NCI-H345 (cell line): ENCODE measurements around the gene RELB.

Experiments used
- DNase-seq: peaks from one replicate; lab custom pipeline; 2025; lab: John Stamatoyannopoulos, UW

RELB gene

DNA sequence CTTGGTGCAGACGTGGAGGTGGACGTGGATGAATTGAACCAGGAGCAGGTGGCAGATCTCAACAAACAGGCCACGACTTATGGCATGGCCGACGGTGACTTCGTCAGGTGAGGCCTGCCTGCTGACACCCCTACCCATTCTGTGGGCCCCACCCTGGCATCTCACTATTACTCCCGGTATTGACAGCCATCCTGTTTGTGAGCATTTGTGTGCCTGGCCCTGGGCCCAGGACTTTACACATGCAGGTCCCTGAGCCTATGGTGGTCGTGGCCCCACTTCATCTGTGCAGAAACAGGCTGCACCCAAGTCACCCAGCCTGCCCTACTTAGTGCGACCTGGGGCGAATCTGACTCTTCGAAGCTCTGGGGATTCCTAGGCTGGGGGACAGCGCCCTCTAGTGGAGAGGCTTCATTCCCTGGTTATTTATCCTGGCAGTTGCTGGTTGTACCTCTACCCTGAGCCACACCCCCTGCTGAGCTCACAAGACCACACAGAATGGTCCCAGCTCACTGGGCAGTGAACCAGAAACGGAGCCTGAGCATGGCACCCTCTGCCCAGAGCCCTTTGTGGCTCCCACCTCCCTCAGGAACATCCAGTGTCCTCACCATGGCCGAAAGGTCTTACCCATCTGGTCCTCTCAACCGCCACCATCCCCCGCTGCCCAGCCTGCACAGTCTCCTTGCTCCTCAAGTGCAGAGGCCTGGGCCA lies 58.1 kb downstream of the RELB start:
- DNase-seq = peak; percentile 41

DNA sequence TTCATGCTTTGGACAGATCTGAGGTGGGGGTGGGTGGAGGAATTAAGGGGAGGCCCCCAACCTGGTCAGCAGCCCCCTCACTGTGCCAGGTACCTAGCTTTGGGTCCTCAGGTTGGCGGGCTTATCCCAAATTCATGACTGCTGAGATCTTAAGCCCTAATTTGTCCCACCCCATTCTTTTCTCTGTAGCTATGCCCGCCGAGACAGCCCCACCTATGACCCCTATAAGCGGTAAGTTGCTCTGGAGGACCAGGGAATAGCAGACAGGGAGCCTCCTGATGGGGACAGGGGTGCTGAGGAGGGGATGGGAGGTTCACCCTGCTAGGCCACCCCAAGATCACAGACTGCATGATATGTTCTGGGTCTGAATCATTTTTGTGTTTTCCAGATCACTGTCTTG lies 60.7 kb downstream of the RELB start:
- DNase-seq = no peak

DNA sequence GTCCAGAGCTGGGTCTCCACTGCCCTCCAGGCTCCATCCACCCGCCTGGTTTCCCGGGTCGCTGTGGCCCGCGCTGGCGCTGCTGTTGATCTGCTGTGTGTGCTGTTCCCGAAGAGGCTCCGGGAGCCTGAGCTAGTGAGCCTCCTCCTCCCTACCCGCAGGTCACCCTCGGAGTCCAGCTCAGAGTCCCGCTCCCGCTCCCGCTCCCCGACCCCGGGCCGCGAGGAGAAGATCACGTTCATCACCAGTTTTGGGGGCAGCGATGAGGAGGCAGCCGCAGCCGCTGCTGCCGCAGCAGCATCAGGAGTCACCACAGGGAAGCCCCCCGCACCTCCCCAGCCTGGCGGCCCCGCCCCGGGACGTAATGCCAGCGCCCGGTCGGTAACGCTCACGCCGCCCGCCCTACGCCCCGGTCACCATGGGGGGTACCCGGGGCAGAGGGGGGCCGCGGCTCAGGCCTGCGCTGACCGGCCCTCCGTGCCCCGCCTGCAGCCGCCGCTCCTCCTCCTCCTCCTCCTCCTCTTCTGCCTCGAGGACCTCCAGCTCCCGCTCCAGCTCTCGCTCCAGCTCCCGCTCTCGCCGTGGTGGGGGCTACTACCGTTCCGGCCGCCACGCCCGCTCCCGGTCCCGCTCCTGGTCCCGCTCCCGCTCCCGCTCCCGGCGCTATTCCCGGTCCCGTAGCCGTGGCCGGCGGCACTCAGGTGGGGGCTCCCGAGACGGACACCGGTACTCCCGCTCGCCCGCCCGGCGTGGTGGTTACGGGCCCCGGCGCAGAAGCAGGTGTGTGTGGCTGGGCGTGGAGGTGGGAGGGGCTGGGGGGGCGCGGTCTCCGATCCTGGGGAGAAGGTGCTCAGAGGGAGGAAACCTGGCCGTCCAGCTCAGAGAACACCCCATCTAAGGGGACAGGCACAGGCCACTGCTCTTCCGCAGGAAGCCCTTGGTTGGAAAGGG lies 62.9 kb downstream of the RELB start:
- no peak for DNase-seq

DNA sequence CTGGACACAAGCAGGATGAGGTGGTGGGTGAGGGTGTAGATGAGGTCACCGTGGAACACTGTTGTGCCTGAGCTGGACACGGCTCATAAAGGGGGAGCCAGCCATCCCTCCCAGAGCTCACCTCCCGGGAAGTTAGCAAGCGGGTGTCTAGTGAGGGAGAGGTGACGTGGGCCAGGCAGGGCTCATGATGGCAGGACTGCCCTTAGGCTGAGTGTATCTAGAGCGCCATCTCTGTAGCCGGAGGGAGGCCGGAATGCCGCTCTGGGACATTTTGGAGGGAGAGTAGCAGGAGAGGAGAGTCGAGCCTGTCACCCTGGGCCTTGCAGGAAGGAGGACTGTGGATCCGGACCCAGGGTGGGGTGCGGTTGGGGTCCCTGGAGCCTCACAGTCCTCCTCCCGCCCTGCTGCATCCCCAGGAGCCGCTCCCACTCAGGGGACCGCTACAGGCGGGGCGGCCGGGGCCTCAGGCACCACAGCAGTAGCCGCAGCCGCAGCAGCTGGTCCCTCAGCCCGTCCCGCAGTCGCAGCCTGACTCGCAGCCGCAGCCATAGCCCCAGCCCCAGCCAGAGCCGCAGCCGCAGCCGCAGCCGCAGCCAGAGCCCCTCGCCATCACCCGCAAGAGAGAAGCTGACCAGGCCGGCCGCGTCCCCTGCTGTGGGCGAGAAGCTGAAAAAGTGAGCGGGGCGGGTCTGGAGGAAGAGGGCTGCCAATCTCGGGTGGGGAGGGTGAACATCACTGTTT lies 65.8 kb downstream of the RELB start:
- DNase-seq = no peak

DNA sequence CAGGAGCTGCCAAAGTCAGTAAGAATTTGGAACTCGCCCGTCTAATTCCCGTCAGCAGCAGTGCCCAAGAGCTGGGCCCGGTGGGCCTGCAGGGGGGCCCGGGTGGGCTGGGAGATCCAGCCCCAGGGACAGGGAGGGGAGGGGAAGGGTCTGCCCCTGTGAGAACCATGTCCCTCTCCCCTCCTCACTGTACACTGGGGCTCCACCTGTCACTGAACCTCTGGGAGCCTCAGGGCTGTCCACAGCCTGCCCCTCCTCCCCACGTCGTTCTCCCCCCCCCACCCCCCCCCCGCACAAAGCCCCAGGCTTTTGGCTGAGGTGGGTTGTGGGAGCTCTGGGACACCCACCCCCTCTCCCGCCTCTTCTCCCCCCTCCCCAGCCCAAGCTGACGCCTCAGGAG lies 66.8 kb downstream of the RELB start:
- DNase-seq = no peak

DNA sequence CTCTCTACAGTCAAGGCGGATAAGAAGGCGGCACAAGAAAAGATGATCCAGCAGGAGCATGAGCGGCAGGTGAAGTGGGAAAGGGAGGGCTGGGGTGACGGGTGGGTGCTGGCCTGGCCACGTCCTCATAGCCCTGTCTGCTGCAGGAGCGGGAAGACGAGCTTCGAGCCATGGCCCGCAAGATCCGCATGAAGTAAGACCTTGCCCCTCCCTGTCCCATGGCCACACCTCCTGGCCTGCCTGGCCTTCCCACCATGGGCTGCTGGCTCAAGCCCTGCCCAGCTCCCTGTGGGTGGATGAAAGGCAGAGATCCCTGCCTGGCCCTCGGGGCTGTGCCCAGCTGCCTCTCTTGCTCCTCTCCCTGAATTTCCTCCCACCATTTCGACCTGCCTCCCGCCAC lies 67.8 kb downstream of the RELB start:
- no peak for DNase-seq

DNA sequence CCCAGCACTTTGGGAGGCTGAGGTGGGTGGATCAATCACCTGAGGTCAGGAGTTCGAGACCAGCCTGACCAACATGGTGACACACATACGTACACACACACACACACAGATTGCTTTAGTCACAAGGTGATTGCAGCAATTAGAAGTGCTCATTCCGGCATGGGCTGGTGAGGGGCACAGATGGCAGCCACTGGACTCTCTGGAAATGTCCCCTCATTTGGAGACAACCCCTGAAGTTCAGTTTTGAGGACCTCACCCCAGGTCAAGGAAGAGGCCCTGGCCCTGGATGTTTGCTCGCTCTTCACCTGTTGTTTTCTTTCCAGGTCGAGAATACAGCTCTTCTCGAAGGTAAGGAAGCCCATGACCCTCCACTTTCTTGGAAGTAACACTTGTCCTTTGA lies 69.0 kb downstream of the RELB start:
- no peak for DNase-seq

DNA sequence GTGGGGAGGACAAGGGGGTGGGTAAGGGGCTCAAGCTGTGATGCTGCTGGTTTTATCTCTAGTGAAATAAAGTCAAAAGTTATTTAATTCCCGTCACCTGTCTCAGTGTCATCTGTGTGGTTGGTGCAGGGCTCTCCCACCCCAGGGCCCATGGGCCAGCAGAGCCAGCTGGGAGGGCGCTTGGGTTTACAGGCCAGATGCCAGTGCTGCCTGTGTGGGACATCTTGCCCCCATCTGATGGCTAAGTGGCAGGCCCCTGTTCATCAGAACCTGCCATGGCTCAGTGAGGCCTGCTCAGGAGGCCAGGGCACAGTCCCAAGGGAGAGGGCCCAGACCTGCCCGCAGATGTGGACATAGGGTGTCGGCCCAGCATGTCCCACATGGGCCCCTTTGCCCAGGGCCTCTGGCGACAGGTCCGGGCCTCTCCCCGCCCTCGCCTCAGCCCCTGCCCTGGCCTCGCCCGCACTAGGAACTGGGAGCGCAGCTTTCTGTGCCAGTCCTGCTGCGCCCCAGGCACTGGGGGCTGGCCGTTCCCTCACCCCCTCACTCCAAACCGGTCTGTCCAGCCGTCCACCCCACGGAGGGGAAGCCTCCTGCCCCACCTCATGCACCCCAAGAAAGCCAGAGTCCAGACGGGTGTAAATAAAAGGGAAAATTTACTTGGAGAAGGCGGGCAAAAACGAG lies 69.7 kb downstream of the RELB start:
- DNase-seq = no peak

DNA sequence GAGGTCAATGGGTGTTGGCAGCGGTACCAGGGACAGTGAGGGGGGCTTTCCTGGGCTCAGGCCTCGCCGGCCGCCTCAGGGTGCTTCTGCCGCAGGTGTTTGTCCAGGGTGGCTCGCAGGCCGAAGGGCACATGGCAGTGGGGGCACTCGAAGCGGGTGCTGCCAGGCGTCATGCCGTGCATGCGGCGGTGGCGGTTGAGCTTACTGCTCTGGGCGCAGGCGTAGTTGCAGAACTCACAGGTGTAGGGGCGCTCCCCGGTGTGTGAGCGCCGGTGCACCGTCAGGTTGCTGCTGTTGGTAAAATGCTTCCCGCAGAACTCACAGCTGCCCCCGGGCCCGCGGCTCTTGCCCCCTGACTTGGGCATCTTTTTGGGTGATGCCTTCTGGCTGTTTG lies 70.3 kb downstream of the RELB start:
- DNase-seq = no peak

DNA sequence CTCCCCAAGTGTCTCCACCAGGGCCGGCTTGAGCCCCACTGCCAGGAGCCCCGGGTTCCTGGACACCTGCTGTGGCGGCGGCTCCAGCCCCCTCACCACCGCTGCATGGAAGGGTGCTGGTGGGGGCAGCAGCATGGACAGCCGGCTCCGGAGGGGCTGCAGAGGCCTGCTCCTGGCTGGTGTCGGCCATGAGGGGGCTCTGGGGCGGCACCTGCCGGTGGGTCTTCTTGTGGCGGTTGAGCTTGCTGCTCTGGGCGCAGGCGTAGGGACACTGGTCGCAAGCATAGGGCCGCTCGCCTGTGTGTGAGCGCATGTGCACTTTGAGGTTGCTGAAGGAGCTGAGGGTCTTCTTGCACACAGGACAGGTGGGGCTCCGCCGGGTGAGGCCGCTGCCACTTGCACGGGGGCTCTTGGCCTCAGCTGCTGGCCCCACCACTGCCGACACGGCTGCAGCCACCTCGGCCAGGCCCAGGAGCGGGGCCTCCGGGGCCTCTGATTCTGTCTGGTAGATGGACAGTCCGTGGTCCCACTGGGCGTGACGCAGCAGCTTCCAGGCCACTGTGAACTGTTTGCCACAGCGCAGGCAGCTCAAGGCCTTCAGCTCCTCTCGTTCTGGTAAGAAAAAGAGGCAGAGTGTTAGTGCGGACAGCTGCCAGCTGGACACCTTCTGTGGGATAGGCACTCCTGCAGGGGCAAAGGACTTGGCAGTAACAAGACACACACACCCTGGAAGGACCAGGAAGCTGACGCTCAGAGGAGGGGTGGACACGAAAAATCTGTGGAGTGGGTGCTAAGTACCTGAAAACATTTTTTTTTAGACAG lies 70.9 kb downstream of the RELB start:
- DNase-seq = no peak

DNA sequence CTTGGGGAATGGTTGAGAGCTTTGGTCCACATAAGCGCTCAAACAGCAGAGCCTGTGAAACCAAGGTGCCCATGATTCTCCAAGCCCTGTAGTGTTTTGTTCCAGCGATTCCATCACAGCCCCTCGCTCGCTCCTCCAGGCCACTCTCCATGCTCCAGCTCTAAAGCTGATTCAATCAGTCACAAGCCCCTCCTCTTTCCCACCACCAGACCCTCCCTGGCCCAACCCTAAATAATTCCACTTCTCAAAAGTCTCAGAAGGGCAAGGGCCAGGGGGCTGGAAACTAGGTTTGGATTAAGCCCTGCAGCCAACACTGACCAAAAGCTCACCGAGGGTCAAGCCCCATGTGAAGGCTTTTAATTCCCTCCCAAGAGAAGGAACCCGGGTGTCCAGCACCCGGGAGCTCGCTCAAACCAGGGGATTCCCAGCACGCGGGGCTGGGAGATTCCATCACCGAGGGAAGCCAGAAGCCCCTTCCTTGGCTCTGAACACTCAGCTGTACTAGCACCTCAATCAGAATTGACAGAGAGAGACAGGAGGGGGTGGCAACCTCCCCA lies 73.6 kb downstream of the RELB start:
- no peak for DNase-seq

DNA sequence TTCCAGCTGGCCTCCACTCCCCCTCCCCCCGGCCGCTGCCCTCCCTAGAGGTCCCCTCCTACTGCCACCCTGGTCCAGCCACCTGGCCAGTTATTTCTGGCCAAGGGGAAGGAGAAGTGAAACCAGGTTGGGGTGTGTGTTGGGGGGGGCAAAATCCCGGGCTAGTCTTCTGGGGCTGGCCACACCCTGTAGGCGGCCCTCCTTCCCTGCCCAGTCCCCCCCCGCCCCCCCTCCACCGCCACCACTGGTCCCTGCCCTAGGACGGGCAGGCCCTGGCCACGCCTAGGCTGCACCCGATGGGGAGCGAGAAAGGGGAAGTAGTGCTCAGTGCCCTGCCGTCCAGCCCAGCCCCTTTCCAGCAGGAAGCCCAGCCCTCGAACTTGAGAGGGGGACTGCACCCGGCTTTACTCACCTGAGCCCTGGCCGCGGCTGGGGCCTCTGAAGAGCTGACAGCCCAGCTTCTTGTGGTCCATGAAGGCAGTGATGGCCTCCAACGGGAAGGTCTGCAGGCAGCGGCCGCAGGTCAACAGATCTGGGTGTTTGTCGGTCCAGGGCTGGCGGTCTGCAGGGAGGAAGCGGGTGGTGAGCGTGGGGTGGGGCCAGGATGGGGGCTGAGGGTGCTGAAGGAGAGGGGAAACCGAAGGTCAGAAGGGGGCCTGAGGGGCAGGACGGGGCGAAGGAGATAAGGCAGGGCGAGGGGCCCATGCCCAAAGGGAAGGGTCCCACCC lies 74.2 kb downstream of the RELB start:
- no peak for DNase-seq

DNA sequence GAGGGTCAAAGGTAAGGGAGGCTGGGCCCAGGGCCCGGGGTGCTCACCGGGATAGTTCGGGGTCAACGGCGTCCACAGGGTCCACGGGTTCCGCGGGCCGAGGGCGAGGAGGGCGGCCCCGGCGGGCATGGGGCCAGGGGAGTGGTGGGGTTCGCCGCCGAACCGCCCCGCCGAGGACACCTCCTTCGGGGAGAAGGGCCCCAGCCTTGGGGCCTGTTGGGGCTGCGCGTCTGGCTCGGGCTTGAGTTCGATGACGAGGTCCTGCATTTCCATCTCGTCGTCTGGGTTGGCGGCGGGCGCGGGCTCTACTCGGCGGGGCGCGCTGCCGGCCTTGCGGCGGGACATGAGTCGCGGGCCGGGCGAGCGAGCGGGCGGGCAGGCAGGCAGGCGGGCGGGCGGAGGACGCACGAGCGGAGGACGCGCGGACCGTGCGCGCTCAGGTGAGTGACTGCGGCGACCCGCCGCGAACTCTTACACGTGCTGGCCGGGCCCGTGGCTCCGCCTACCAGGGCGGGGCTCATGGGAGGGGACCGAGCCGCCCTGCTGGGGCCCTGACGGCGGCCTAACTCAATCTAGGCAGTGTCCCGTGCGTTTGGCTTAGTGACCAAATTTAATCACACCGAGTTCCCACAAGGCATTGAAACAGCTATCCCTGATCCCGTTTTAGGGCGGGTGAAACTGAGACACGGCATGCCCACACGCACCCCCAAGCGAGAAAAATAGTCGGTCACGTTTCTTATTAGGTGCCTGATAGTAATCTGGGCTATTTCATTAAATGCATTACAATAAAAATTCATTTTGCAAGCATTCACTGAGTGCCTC lies 75.0 kb downstream of the RELB start, which contains the start of gene ZNF296:
Gene ZNF296, minus strand, starts transcription at position 450 of the 822 bp plus-strand sequence. Its CDS starts 105 bp downstream, at position 345.
- DNase-seq = peak; percentile 16

DNA sequence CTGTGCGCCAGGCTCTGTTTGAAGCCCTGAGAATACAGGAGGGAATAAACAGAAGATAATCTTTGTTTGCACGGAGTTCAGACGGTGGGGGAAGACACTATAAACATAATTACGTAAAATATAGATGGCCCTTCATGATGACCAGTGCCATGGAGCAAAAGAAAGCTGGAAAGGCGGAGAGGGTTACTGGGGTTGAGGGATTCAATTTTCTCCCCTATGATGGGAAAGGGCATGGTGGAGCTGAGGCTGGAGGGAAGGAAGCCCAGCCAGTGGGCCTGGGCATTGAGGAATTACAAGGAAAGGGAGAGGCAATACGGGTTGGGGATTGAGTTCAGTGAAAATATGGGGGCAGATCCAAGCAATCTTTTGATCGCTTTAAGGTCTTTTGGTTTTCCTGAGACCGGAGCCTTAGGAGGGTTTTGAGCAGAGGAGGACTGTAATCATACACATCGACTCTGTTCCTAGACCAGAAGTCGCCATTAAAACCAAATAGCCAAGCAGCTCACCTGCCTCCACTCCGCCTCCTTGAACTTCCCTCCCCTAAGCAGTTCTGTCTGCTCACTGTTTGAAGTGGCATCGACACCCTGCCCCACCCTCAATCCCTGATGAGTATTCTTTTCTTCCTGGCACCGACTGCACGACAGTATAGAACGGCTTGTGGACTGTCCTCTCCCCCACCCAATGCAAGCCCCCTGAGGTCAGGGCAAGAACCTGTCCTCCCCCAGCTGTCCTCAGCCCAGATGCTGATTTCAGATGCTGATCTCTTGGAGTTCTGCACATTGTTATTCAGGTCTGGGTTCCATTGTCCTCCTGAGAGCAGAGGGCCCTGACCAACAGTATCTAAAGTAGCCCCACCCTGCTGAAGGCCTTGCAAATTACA lies 75.8 kb downstream of the RELB start:
- no peak for DNase-seq

DNA sequence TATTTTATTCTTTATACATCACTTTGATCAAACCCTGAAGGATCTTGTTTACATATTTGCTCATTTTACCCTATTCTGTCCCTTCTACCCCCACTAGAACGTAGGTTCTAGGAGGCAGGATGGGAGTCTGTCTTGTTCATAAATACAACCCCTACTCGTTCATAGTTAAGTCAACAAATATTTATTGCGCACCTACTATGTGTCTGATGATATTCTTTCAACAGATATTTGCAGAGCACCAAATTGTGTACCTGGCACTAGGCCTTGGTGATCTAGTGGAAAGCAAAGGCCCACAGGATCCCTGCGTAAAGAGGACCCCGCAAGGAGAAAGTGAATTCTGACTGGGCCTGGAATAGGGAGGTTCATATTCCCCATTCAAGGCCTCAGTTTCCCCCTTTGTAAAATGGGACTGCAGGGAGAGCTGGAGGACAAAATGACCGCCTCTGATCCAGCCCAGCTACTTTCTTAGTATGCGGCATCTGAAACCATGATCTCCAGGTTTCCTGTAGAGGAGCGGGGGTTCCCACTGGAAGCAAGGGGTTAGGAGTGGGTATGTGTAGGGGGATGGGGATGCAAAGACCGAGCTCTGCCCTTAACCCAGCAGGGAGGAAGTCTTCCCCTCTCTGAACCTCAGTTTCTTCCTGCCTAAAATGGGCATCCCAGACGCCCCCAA lies 77.3 kb downstream of the RELB start:
- no peak for DNase-seq

DNA sequence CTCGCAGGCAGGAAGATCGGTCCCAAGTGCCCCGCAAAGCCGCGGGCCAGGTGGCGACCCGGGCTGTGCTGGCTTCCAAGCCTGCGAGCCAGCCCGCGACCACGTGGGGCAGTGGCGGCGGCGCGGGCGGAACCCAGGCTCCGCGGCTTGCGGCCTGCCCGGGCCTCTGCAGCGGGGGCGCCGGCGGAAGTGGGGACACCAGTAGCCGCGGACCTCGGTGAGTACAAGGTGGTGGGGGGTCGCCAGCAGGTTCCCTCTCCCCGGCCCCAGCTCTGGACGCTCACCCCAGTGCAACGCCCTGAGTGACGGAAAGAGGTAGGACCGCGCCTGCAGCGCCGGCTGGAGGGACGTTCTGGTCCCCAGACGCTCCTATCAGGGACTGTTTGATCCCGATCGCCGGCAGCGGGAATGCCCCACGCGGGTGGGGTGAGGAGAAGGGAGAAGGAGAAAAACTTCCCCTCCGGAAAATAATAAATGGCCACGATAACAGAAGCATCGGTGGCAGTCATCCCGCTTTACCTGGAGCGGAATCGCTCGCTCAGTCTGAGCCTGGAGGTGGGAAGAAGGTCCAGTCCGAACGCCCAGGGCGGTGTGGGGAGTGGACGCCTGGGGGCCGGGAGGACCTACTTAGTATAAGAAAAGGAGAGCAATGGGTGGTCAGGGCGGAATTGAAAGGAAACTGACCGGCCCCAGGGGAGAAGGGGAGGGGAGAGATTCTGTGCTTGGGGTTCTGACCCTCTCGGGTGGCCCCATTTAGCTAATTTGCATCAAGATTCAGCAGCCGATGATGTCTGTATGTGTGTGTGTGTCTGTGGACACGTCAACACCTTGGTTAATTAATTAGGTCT lies 78.0 kb downstream of the RELB start, which contains the start of gene GEMIN7:
Gene GEMIN7, plus strand, starts transcription at position 198 of the 848 bp plus-strand sequence. CDS start 10,855 bp downstream, outside the sequence.
- peak; percentile 67 for DNase-seq
